T-cell (primary cell): ENCODE data around the gene EPB41L5. TPM values are rescaled to one million over a fixed set of nuclear protein-coding genes. Genes with fewer than 3 reads are reported as not detected.

ENCODE experiments used
- ATAC-seq, 4 experiments: fragments of 200-7000 bp in 3 of 4; fragments of 150-1000 bp in 1 of 4; cut with Tn5 transposase; replicated peaks in 1 of 4; 1 replicate in 3 of 4; 2 replicates in 1 of 4; pipeline ENCODE4 v1.10.0; 2021; ENCODE audit warnings: moderate library complexity in 3 of 4, mild to moderate bottlenecking in 2 of 4, moderate number of reproducible peaks in 1 of 4
- CTCF ChIA-PET, 2 donors: fragments of 300-600 bp; sonication (Branson Sonifier 250); formaldehyde crosslinking; loops; one replicate each; lab custom pipeline; 2022; ENCODE audit warnings: antibody characterized with exemption in 2 of 2; lab: Charles Lee
- POLR2A ChIA-PET, 2 donors: fragments of 300-600 bp; sonication (Branson Sonifier 250); formaldehyde crosslinking; loops; one replicate each; lab custom pipeline; 2022; ENCODE audit warnings: antibody characterized with exemption in 2 of 2; lab: Charles Lee
- DNase-seq, 35 experiments: peaks; one replicate each; pipeline versions ENCODE4 v3.0.0 to v3.0.0-alpha.2; 2013 to 2023
- H3K27ac ChIP-seq: one replicate; pipeline ENCODE4 v1.5.1; 2013; ENCODE audit warnings: low read length
- H3K27me3 ChIP-seq, 2 experiments: replicated peaks in 1 of 2; 1 replicate in 1 of 2; 2 replicates in 1 of 2; pipeline versions ENCODE4 v1.6.1 to v1.7.0; 2013; ENCODE audit warnings: low read length in 1 of 2, mixed read lengths in 1 of 2; ENCODE audit not compliant: control insufficient read depth in 2 of 2, insufficient read depth in 2 of 2; ENCODE audit errors: extremely low read depth in 1 of 2
- H3K36me3 ChIP-seq, 2 donors: 1 replicate in 1 of 2; 2 replicates in 1 of 2; pipeline versions ENCODE4 v1.6.1 to v1.7.0; 2013; ENCODE audit warnings: low read length in 1 of 2; ENCODE audit not compliant: control insufficient read depth in 2 of 2, insufficient read depth in 1 of 2; ENCODE audit errors: extremely low read depth in 1 of 2
- H3K4me1 ChIP-seq, 2 experiments: 1 replicate in 1 of 2; 2 replicates in 1 of 2; pipeline versions ENCODE4 v1.6.1 to v1.7.0; 2013; ENCODE audit warnings: low read length in 2 of 2, mixed read lengths in 1 of 2; ENCODE audit not compliant: insufficient read depth in 2 of 2, control insufficient read depth in 1 of 2; ENCODE audit errors: extremely low read depth in 1 of 2
- H3K4me3 ChIP-seq, 2 donors: 1 replicate in 1 of 2; 2 replicates in 1 of 2; pipeline versions ENCODE4 v1.5.1 to v1.7.0; 2013; ENCODE audit warnings: mild to moderate bottlenecking in 2 of 2, low read length in 1 of 2, moderate library complexity in 1 of 2; ENCODE audit not compliant: control insufficient read depth in 1 of 2; ENCODE audit errors: extremely low read depth in 1 of 2
- H3K9me3 ChIP-seq: 2 replicates; pipeline ENCODE4 v1.7.0; 2013
- H3K27ac Mint-ChIP-seq, 2 donors: one replicate each; pipeline ENCODE4 v1.8.0; 2020 to 2021; ENCODE audit warnings: mild to moderate bottlenecking in 2 of 2, mixed read lengths in 2 of 2
- H3K27me3 Mint-ChIP-seq, 2 donors: one replicate each; pipeline ENCODE4 v1.8.0; 2021 to 2022; ENCODE audit warnings: mixed read lengths in 2 of 2
- H3K36me3 Mint-ChIP-seq: one replicate; pipeline ENCODE4 v1.8.0; 2021; ENCODE audit warnings: mixed read lengths
- H3K4me1 Mint-ChIP-seq, 3 donors: one replicate each; pipeline ENCODE4 v1.8.0; 2020 to 2022; ENCODE audit warnings: mixed read lengths in 3 of 3, mild to moderate bottlenecking in 1 of 3
- H3K4me3 Mint-ChIP-seq, 3 donors: one replicate each; pipeline ENCODE4 v1.8.0; 2020 to 2022; ENCODE audit warnings: mild to moderate bottlenecking in 3 of 3, mixed read lengths in 3 of 3, moderate library complexity in 3 of 3
- H3K9me3 Mint-ChIP-seq, 3 donors: one replicate each; pipeline ENCODE4 v1.8.0; 2020 to 2022; ENCODE audit warnings: mixed read lengths in 3 of 3
- WGBS: methylation state at CpG from one replicate; pipeline ENCODE4 v1.1.5; 2013; ENCODE audit warnings: missing lambda C conversion rate; ENCODE audit not compliant: insufficient coverage; 5-methylcytosine and 5-hydroxymethylcytosine counted together
- total RNA-seq, 35 experiments: library from RNA in 6 of 35; stranded (reverse) in 6 of 35; fragments of 120-200 nt in 1 of 35; gene quantifications; one replicate each; pipeline versions ENCODE4 v1.2.1 to v1.2.4 and lab custom pipeline; 2013 to 2026

Gene EPB41L5
- total RNA-seq, 5 donors from 2014 or later (not counting 1 experiment from before 2014, with no cell fraction given) = 5.6 to 7.9 (median 6.0) TPM

GRCh38 chr2:120161190-120161589, 148.3 kb downstream of the EPB41L5 start:
- H3K4me1 Mint-ChIP-seq = no peaks in the 10 kb centered on the region
- POLR2A ChIA-PET = no interaction called here
- Histone ChIP-seq H3K9me3 (no peaks in the 10 kb centered on the region), H3K36me3 (peaks cover 0 to 2% of the 10 kb centered on the region in 2 donors), H3K4me1 (no peaks in the 10 kb centered on the region), H3K27ac (no peak overlapping the region), H3K4me3 (no peak overlapping the region), H3K27me3 (no peaks in the 10 kb centered on the region)
- H3K27ac Mint-ChIP-seq = no peak overlapping the region
- H3K4me3 Mint-ChIP-seq = no peak overlapping the region
- H3K9me3 Mint-ChIP-seq = peaks cover 0 to 4% (median 0%) of the 10 kb centered on the region in 3 donors
- DNase-seq (no peak), ATAC-seq (no peak)
- CTCF ChIA-PET = no interaction called here
- no peaks in the 10 kb centered on the region for H3K27me3 Mint-ChIP-seq
- peaks cover 16% of the 10 kb centered on the region for H3K36me3 Mint-ChIP-seq

GRCh38 chr2:120162716-120163115, 149.8 kb downstream of the EPB41L5 start:
- H3K9me3 Mint-ChIP-seq = no peaks in the 10 kb centered on the region
- CTCF ChIA-PET = no interaction called here
- H3K27me3 ChIP-seq = no peaks in the 10 kb centered on the region
- no peak overlapping the region for H3K4me3 Mint-ChIP-seq
- no peaks in the 10 kb centered on the region for H3K9me3 ChIP-seq
- H3K36me3 ChIP-seq = peaks cover 0 to 2% of the 10 kb centered on the region in 2 donors
- POLR2A ChIA-PET = no interaction called here
- no peaks in the 10 kb centered on the region for H3K4me1 Mint-ChIP-seq
- no peak overlapping the region for H3K27ac ChIP-seq
- no peaks in the 10 kb centered on the region for H3K27me3 Mint-ChIP-seq
- peaks cover 7% of the 10 kb centered on the region for H3K36me3 Mint-ChIP-seq
- no peaks in the 10 kb centered on the region for H3K4me1 ChIP-seq
- 90% methylated on average over 4 of the region's 5 CpGs for WGBS
- H3K27ac Mint-ChIP-seq = no peak overlapping the region
- ATAC-seq = no peak
- H3K4me3 ChIP-seq = no peak overlapping the region
- DNase-seq = no peak

GRCh38 chr2:120167272-120167671, 154.4 kb downstream of the EPB41L5 start:
- no peaks in the 10 kb centered on the region for H3K27me3 Mint-ChIP-seq
- Histone ChIP-seq H3K27me3 (no peaks in the 10 kb centered on the region), H3K9me3 (no peaks in the 10 kb centered on the region), H3K4me3 (no peak overlapping the region), H3K4me1 (no peaks in the 10 kb centered on the region), H3K36me3 (no peaks in the 10 kb centered on the region), H3K27ac (no peak overlapping the region)
- H3K36me3 Mint-ChIP-seq = peaks cover 10% of the 10 kb centered on the region
- ChIA-PET CTCF (no interaction called here), POLR2A (no interaction called here)
- no peak for DNase-seq
- no peak overlapping the region for H3K27ac Mint-ChIP-seq
- H3K4me1 Mint-ChIP-seq = no peaks in the 10 kb centered on the region
- H3K4me3 Mint-ChIP-seq = no peak overlapping the region
- no peak for ATAC-seq
- peaks cover 0 to 5% (median 3%) of the 10 kb centered on the region in 3 donors for H3K9me3 Mint-ChIP-seq
- no CpG with 5 or more reads among the region's 2 CpGs for WGBS

- Histone ChIP-seq H3K4me3 (no peak overlapping the region), H3K27me3 (no peaks in the 10 kb centered on the region), H3K36me3 (no peaks in the 10 kb centered on the region), H3K4me1 (no peaks in the 10 kb centered on the region), H3K27ac (no peak overlapping the region), H3K9me3 (no peaks in the 10 kb centered on the region)
- Mint-ChIP-seq H3K9me3 (peaks cover 0 to 5% (median 3%) of the 10 kb centered on the region in 3 donors), H3K4me1 (no peaks in the 10 kb centered on the region), H3K4me3 (no peak overlapping the region), H3K27me3 (no peaks in the 10 kb centered on the region), H3K36me3 (peaks cover 10% of the 10 kb centered on the region), H3K27ac (no peak overlapping the region)
- ATAC-seq (no peak), DNase-seq (no peak)
- ChIA-PET POLR2A (interaction anchor here in 1 of 2 donors (0.6 kb wide), 1 partner anchor 140 kb away, joined by 3 read pairs; no protein-coding TSS in a partner anchor), CTCF (interaction anchor here in 1 of 2 donors (0.6 to 1.2 kb wide), 2 partner anchors 8 to 12 kb away, joined by 4 to 6 read pairs; no protein-coding TSS in a partner anchor)
Observed at GRCh38 chr2:120169020-120169419, 156.1 kb downstream of the EPB41L5 start.

- POLR2A ChIA-PET = interaction anchor here in 1 of 2 donors (0.6 kb wide), 2 partner anchors 42 to 74 kb away, joined by 3 read pairs; no protein-coding TSS in a partner anchor
- H3K27me3 Mint-ChIP-seq = no peaks in the 10 kb centered on the region
Observed at GRCh38 chr2:120174963-120175581, 162.2 kb downstream of the EPB41L5 start.

GRCh38 chr2:120176526-120176925, 163.6 kb downstream of the EPB41L5 start:
- Mint-ChIP-seq H3K36me3 (no peaks in the 10 kb centered on the region), H3K9me3 (no peaks in the 10 kb centered on the region), H3K27ac (peak overlapping the region; percentile 97 to 100), H3K27me3 (no peaks in the 10 kb centered on the region), H3K4me3 (peak overlapping the region in 2 of 3 donors; percentile 86 to 91), H3K4me1 (peaks cover 47 to 58% (median 57%) of the 10 kb centered on the region in 3 donors)
- Histone ChIP-seq H3K4me3 (peak overlapping the region in 1 of 2 donors; percentile 58), H3K4me1 (peaks cover 38 to 46% of the 10 kb centered on the region in 2 experiments), H3K27ac (peak overlapping the region; percentile 92), H3K9me3 (no peaks in the 10 kb centered on the region), H3K27me3 (no peaks in the 10 kb centered on the region), H3K36me3 (peaks cover 0 to 3% of the 10 kb centered on the region in 2 donors)
- 0% methylated on average over 1 of the region's 3 CpGs for WGBS
- POLR2A ChIA-PET = interaction anchor here (0.6 to 1.4 kb wide), 8 partner anchors 47 to 1586 kb away, joined by 3 to 5 read pairs (median 3); partner anchors contain the start of genes PTPN4 (in 2 of the 2) and TMEM185B (in 1 of the 2)
- no peak for DNase-seq
- ATAC-seq = peak in 1 of 4 experiments; percentile 1
- CTCF ChIA-PET = interaction anchor here (0.5 to 4.5 kb wide), 35 partner anchors 8 to 535 kb away, joined by 3 to 35 read pairs (median 4); partner anchors contain the start of genes PTPN4 (in 1 of the 2), RALB (in 1 of the 2), TMEM177 (in 1 of the 2) and TMEM185B (in 1 of the 2)

More at GRCh38 chr2:120174963-120175581, 162.2 kb downstream of the EPB41L5 start:
- peaks cover 0 to 3% of the 10 kb centered on the region in 2 donors for H3K36me3 ChIP-seq
- no peaks in the 10 kb centered on the region for H3K9me3 ChIP-seq
- no peak overlapping the region for H3K4me3 ChIP-seq
- no CpG with 5 or more reads among the region's 6 CpGs for WGBS
- no peak overlapping the region for H3K4me3 Mint-ChIP-seq
- H3K36me3 Mint-ChIP-seq = no peaks in the 10 kb centered on the region
- no peaks in the 10 kb centered on the region for H3K9me3 Mint-ChIP-seq
- H3K4me1 ChIP-seq = peaks cover 36 to 39% of the 10 kb centered on the region in 2 experiments
- peak overlapping the region; percentile 78 to 100 for H3K27ac Mint-ChIP-seq
- CTCF ChIA-PET = interaction anchor here (0.5 to 4.5 kb wide), 44 partner anchors 9 to 1951 kb away, joined by 3 to 35 read pairs (median 4); partner anchors contain the start of genes TMEM177 (in 1 of the 2) and TMEM185B (in 1 of the 2)
- no peaks in the 10 kb centered on the region for H3K27me3 ChIP-seq
- ATAC-seq (no peak), DNase-seq (peak in 2 of 35 experiments; percentile 30 to 79)
- H3K27ac ChIP-seq = peak overlapping the region; percentile 48
- H3K4me1 Mint-ChIP-seq = peaks cover 45 to 52% (median 49%) of the 10 kb centered on the region in 3 donors
